Astrocyte (in vitro differentiated cells and primary cell): ENCODE data around the gene CACNA1E. TPM values are rescaled to one million over a fixed set of nuclear protein-coding genes. Genes with fewer than 3 reads are reported as not detected.

Experiments used
- DNase-seq: peaks from one replicate; pipeline ENCODE4 v3.0.0-alpha.2; 2010; ENCODE audit warnings: low read depth
- FAIRE-seq: peaks from 2 replicates; lab custom pipeline; 2011; peaks lifted over from hg19 to GRCh38; lab: Jason Lieb, UNC
- H2AFZ ChIP-seq: 2 replicates; pipeline ENCODE4 v1.6.0; 2012; ENCODE audit warnings: low read depth, low read length, inconsistent platforms
- H3K27ac ChIP-seq: 2 replicates; pipeline ENCODE4 v1.5.1; 2011; ENCODE audit warnings: low read depth, low read length, inconsistent platforms
- H3K27me3 ChIP-seq: 2 replicates; pipeline ENCODE4 v1.6.0; 2011; ENCODE audit warnings: low read length, inconsistent platforms; ENCODE audit not compliant: insufficient read depth
- H3K36me3 ChIP-seq: 2 replicates; pipeline ENCODE4 v1.5.1; 2011; ENCODE audit warnings: low read length, inconsistent platforms; ENCODE audit not compliant: insufficient read depth
- H3K4me1 ChIP-seq: 2 replicates; pipeline ENCODE4 v1.5.1; 2011; ENCODE audit warnings: low read length, inconsistent platforms; ENCODE audit not compliant: insufficient read depth
- H3K4me2 ChIP-seq: 2 replicates; pipeline ENCODE4 v1.6.0; 2012; ENCODE audit warnings: low read length, inconsistent platforms
- H3K4me3 ChIP-seq: 2 replicates; pipeline ENCODE4 v1.5.1; 2011; ENCODE audit warnings: low read depth, mild to moderate bottlenecking, low read length, inconsistent platforms; ENCODE audit not compliant: insufficient read depth
- H3K79me2 ChIP-seq: 2 replicates; pipeline ENCODE4 v1.6.0; 2012; ENCODE audit warnings: mild to moderate bottlenecking, low read length, inconsistent platforms; ENCODE audit not compliant: insufficient read depth
- H3K9ac ChIP-seq: 2 replicates; pipeline ENCODE4 v1.6.0; 2012; ENCODE audit warnings: mild to moderate bottlenecking, low read length, inconsistent platforms
- H3K9me3 ChIP-seq: 2 replicates; pipeline ENCODE4 v1.5.1; 2012; ENCODE audit warnings: low read depth, mild to moderate bottlenecking, low read length, inconsistent platforms; ENCODE audit not compliant: insufficient read depth
- H4K20me1 ChIP-seq: 2 replicates; pipeline ENCODE4 v1.6.0; 2012; ENCODE audit warnings: low read length, inconsistent platforms; ENCODE audit not compliant: insufficient read depth
- H3K27ac Mint-ChIP-seq: one replicate; pipeline ENCODE4 v1.8.0; 2021; ENCODE audit warnings: mild to moderate bottlenecking, mixed read lengths; ENCODE audit not compliant: unreplicated experiment
- H3K27me3 Mint-ChIP-seq: one replicate; pipeline ENCODE4 v1.8.0; 2021; ENCODE audit warnings: low read depth, mixed read lengths; ENCODE audit not compliant: unreplicated experiment
- H3K36me3 Mint-ChIP-seq: one replicate; pipeline ENCODE4 v1.8.0; 2021; ENCODE audit warnings: low read depth, mixed read lengths; ENCODE audit not compliant: unreplicated experiment
- H3K4me1 Mint-ChIP-seq: one replicate; pipeline ENCODE4 v1.8.0; 2021; ENCODE audit warnings: low read depth, mixed read lengths; ENCODE audit not compliant: unreplicated experiment
- H3K4me3 Mint-ChIP-seq: one replicate; pipeline ENCODE4 v1.8.0; 2021; ENCODE audit warnings: mild to moderate bottlenecking, moderate library complexity, mixed read lengths; ENCODE audit not compliant: unreplicated experiment
- H3K9me3 Mint-ChIP-seq: one replicate; pipeline ENCODE4 v1.8.0; 2021; ENCODE audit warnings: mild to moderate bottlenecking, mixed read lengths; ENCODE audit not compliant: unreplicated experiment
- CTCF ChIP-seq: IDR thresholded peaks from 2 replicates; pipeline ENCODE4 v1.5.1; 2011; ENCODE audit warnings: low read depth, mild to moderate bottlenecking, inconsistent platforms, low read length, moderate library complexity; ENCODE audit not compliant: insufficient read depth
- EZH2 ChIP-seq: IDR thresholded peaks from 2 replicates; pipeline ENCODE4 v1.6.1; 2012; ENCODE audit warnings: mild to moderate bottlenecking, low read length, inconsistent platforms; ENCODE audit not compliant: insufficient read depth
- total RNA-seq: library from RNA; stranded (reverse); gene quantifications from 2 replicates; pipeline ENCODE4 v1.2.1, GENCODE V29; 2021

The CACNA1E gene
- total RNA-seq, 1 donor from 2014 or later, result 0.07 TPM

DNA sequence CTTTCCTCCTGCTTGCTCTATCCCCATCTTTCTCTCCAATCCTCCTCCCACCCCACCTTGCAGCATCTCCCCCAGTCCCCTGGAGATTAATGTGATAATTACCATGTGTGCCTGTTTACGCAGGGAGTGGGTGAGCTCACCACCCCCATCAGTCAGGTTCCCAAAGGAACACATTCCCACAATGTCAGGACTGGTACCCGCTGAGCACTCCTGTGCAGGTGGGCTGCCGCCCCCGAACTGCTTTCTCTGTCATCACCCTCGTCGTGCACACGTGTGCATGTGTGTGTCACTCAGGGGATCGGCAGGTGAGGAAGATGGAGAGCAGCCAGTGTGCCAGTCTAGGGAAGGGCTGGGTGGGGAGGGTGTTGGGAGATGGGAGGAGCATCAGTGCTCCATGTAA lies 163.4 kb downstream of the CACNA1E start:
- peaks cover 33% of the 10 kb centered on the region for H3K27me3 Mint-ChIP-seq
- no peak overlapping the region for H3K4me2 ChIP-seq

DNA sequence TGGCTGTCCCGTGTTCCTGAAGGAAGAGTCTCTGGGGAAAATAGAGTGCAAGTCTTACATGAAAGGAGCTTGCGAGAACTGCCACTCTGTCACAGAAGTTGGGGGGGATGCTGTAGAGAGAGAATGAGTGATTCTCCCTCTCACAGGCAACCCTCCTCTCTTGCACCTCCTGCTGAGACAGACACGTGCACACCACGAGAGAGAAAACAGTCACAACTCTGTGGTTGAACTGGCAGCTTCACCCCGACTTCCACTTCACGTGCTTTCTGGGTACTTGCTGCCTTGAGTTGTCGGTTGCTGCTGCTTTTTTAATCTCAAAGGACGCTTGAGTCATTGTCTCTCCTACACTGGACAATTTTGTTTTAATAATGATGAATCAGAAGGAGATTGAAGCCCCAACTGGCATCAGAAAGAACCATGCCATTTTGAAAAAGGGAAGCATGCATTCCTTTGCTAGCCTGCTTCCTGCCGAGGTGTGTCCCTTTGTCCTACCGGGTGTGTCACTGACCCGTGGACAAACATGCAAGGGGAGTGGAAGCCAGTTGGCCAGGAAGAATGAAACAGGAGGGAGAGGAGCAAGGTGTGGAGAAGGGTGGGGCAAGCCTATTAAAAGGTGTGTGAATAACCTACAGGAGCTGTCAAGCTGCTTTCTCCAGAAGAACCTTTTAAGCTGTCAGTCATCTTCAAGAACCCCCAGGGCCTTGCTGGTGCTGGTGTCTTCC lies 164.2 kb downstream of the CACNA1E start:
- Mint-ChIP-seq H3K36me3 (no peaks in the 10 kb centered on the region), H3K27me3 (peaks cover 33% of the 10 kb centered on the region), H3K27ac (peak overlapping the region; percentile 14), H3K9me3 (no peaks in the 10 kb centered on the region), H3K4me3 (no peak overlapping the region), H3K4me1 (peaks cover 6% of the 10 kb centered on the region)
- no peaks in the 10 kb centered on the region for H3K9me3 ChIP-seq
- TF ChIP-seq EZH2 (no peak), CTCF (no peak)
- H3K4me3 ChIP-seq, result no peak overlapping the region
- no peaks in the 10 kb centered on the region for H3K79me2 ChIP-seq
- no peaks in the 10 kb centered on the region for H4K20me1 ChIP-seq
- DNase-seq, result peak; percentile 29
- H3K9ac ChIP-seq, result no peak overlapping the region
- peak overlapping the region; percentile 25 for H3K4me2 ChIP-seq
- H3K27me3 ChIP-seq, result peaks cover 5% of the 10 kb centered on the region
- no peak for FAIRE-seq
- H3K36me3 ChIP-seq, result no peaks in the 10 kb centered on the region
- no peak overlapping the region for H3K27ac ChIP-seq
- no peaks in the 10 kb centered on the region for H3K4me1 ChIP-seq
- peak overlapping the region; percentile 2 for H2AFZ ChIP-seq

More for the DNA sequence above, 163.4 kb downstream of the CACNA1E start:
- DNase-seq, result no peak
- H3K4me3 Mint-ChIP-seq, result no peak overlapping the region
- Histone ChIP-seq H3K4me3 (no peak overlapping the region), H3K9me3 (no peaks in the 10 kb centered on the region), H3K4me1 (no peaks in the 10 kb centered on the region), H4K20me1 (no peaks in the 10 kb centered on the region), H3K36me3 (no peaks in the 10 kb centered on the region), H3K79me2 (no peaks in the 10 kb centered on the region), H3K9ac (no peak overlapping the region), H3K27ac (no peak overlapping the region), H2AFZ (no peak overlapping the region), H3K27me3 (peaks cover 5% of the 10 kb centered on the region)
- H3K27ac Mint-ChIP-seq, result no peak overlapping the region
- H3K4me1 Mint-ChIP-seq, result peaks cover 6% of the 10 kb centered on the region
- no peak for TF ChIP-seq CTCF
- no peak for FAIRE-seq
- H3K9me3 Mint-ChIP-seq, result no peaks in the 10 kb centered on the region
- H3K36me3 Mint-ChIP-seq, result no peaks in the 10 kb centered on the region

- Histone ChIP-seq H4K20me1 (no peaks in the 10 kb centered on the region), H3K27me3 (peaks cover 3% of the 10 kb centered on the region), H3K27ac (no peak overlapping the region), H3K36me3 (no peaks in the 10 kb centered on the region), H2AFZ (no peak overlapping the region), H3K4me1 (no peaks in the 10 kb centered on the region), H3K9me3 (no peaks in the 10 kb centered on the region), H3K4me2 (no peak overlapping the region), H3K9ac (no peak overlapping the region), H3K4me3 (no peak overlapping the region), H3K79me2 (no peaks in the 10 kb centered on the region)
- no peaks in the 10 kb centered on the region for H3K36me3 Mint-ChIP-seq
- FAIRE-seq (no peak), DNase-seq (no peak)
- no peak overlapping the region for H3K27ac Mint-ChIP-seq
- peaks cover 12% of the 10 kb centered on the region for H3K27me3 Mint-ChIP-seq
- H3K4me3 Mint-ChIP-seq, result no peak overlapping the region
- H3K9me3 Mint-ChIP-seq, result no peaks in the 10 kb centered on the region
- TF ChIP-seq EZH2 (no peak), CTCF (no peak)
- peaks cover 12% of the 10 kb centered on the region for H3K4me1 Mint-ChIP-seq
These were observed 168.0 kb downstream of the CACNA1E start for GRCh38 chr1:181651276-181651675.
